ENCODE data around the gene ZNF217.

Gene ZNF217

GRCh38 chr20:53517146-53517545 is 76.5 kb downstream of the ZNF217 start:
- no peaks in the 10 kb centered on the region for H3K79me2 ChIP-seq (ENCODE audit: insufficient read depth, low read depth)
- H3K9ac ChIP-seq = no peak overlapping the region
- no peaks in the 10 kb centered on the region for H3K27me3 ChIP-seq (ENCODE audit: insufficient read depth, low read depth)
- TF ChIP-seq CTCF (conservative IDR thresholded peaks at IDR 0.05; ENCODE audit: low read depth, low read length) = no peak
- H2AFZ ChIP-seq (ENCODE audit: low read depth) = no peak overlapping the region
- no peaks in the 10 kb centered on the region for H4K20me1 ChIP-seq (ENCODE audit: insufficient read depth)
- no peak overlapping the region for H3K27ac ChIP-seq
- no peak overlapping the region for H3K4me3 ChIP-seq (IDR thresholded peaks at IDR 0.05; ENCODE audit: insufficient read depth, low read depth, low read length)
- no peaks in the 10 kb centered on the region for H3K36me3 ChIP-seq (ENCODE audit: insufficient read depth)
- no peak overlapping the region for H3K4me2 ChIP-seq
- no peaks in the 10 kb centered on the region for H3K4me1 ChIP-seq (ENCODE audit: low read depth, poor library complexity, severe bottlenecking)

Data from KMS-11 (cell line).